Keratinocyte (primary cell): ENCODE results near the gene ADPGK. TPM values are rescaled to one million over a fixed set of nuclear protein-coding genes. Genes with fewer than 3 reads are reported as not detected.

Source experiments
- DNase-seq: peaks from one replicate; pipeline ENCODE4 v3.0.0-alpha.2; 2011; ENCODE audit warnings: low read depth, missing footprints, low spot score
- FAIRE-seq: peaks from 2 replicates; lab custom pipeline; 2011; peaks lifted over from hg19 to GRCh38; lab: Jason Lieb, UNC
- H2AFZ ChIP-seq: 2 replicates; pipeline ENCODE4 v1.6.0; 2012; ENCODE audit warnings: low read length, control low read depth, inconsistent platforms; ENCODE audit not compliant: control insufficient read depth
- H3K27ac ChIP-seq: 2 replicates; pipeline ENCODE4 v1.5.1; 2011; ENCODE audit warnings: low read length; ENCODE audit not compliant: control insufficient read depth, insufficient read depth
- H3K27me3 ChIP-seq: 3 replicates; pipeline ENCODE4 v1.6.0; 2011; ENCODE audit warnings: low read length; ENCODE audit not compliant: control insufficient read depth, insufficient read depth; ENCODE audit errors: extremely low read depth
- H3K36me3 ChIP-seq, 2 experiments: 2 replicates in 1 of 2; 3 replicates in 1 of 2; pipeline ENCODE4 v1.5.1; 2011; ENCODE audit warnings: low read length in 2 of 2, mild to moderate bottlenecking in 1 of 2; ENCODE audit not compliant: control insufficient read depth in 2 of 2, insufficient read depth in 2 of 2; ENCODE audit errors: extremely low read depth in 1 of 2
- H3K4me1 ChIP-seq: 3 replicates; pipeline ENCODE4 v1.5.1; 2011; ENCODE audit warnings: low read length; ENCODE audit not compliant: control insufficient read depth, insufficient read depth; ENCODE audit errors: extremely low read depth
- H3K4me2 ChIP-seq: 3 replicates; pipeline ENCODE4 v1.6.0; 2011; ENCODE audit warnings: low read depth, low read length; ENCODE audit not compliant: control insufficient read depth, insufficient read depth; ENCODE audit errors: extremely low read depth
- H3K4me3 ChIP-seq, 3 experiments: fragments of 200-600 bp in 1 of 3; sonication (generic) in 1 of 3; 2 replicates in 2 of 3; 3 replicates in 1 of 3; pipeline ENCODE4 v1.5.1; 2011 to 2016; ENCODE audit warnings: low read length in 3 of 3, mild to moderate bottlenecking in 3 of 3, control low read depth in 2 of 3, inconsistent platforms in 1 of 3, low read depth in 1 of 3, mixed read lengths in 1 of 3, mixed run types in 1 of 3, moderate library complexity in 1 of 3; ENCODE audit not compliant: control insufficient read depth in 2 of 3, insufficient read depth in 2 of 3; ENCODE audit errors: extremely low read depth in 1 of 3
- H3K79me2 ChIP-seq: 2 replicates; pipeline ENCODE4 v1.6.0; 2012; ENCODE audit warnings: low read length; ENCODE audit not compliant: control insufficient read depth, insufficient read depth
- H3K9ac ChIP-seq: 3 replicates; pipeline ENCODE4 v1.6.0; 2011; ENCODE audit warnings: low read length; ENCODE audit not compliant: control insufficient read depth, insufficient read depth; ENCODE audit errors: extremely low read depth
- H3K9me1 ChIP-seq: 3 replicates; pipeline ENCODE4 v1.6.0; 2011; ENCODE audit warnings: low read length; ENCODE audit not compliant: control insufficient read depth, insufficient read depth; ENCODE audit errors: extremely low read depth
- H3K9me3 ChIP-seq: 2 replicates; pipeline ENCODE4 v1.5.1; 2012; ENCODE audit warnings: low read depth, low read length; ENCODE audit not compliant: control insufficient read depth
- H4K20me1 ChIP-seq: 3 replicates; pipeline ENCODE4 v1.6.0; 2011; ENCODE audit warnings: low read length; ENCODE audit not compliant: control insufficient read depth, insufficient read depth; ENCODE audit errors: extremely low read depth
- CTCF ChIP-seq, 3 experiments: IDR thresholded peaks in 1 of 3; conservative IDR thresholded peaks in 1 of 3; optimal IDR thresholded peaks in 1 of 3; 2 replicates in 2 of 3; 3 replicates in 1 of 3; pipeline versions ENCODE3 to v1.5.1; 2011; ENCODE audit warnings: low read length in 3 of 3, mild to moderate bottlenecking in 3 of 3, moderate library complexity in 2 of 3, control low read depth in 1 of 3, inconsistent platforms in 1 of 3; ENCODE audit not compliant: insufficient read depth in 2 of 3; ENCODE audit errors: extremely low read depth in 1 of 3
- EZH2 ChIP-seq: IDR thresholded peaks from one replicate; pipeline ENCODE4 v1.6.1; 2012; ENCODE audit warnings: inconsistent platforms, mild to moderate bottlenecking, low read length, moderate library complexity
- dilution Hi-C: fragments of 300-500 bp; cut with MboI; formaldehyde crosslinking; loops from one replicate; pipeline ENCODE4 v1.7.0; 2020; ENCODE audit warnings: low sequenced_read_pairs; ENCODE audit not compliant: extremely low pct_ligation_motif_present
- polyA plus RNA-seq, 5 experiments: library from polyadenylated mRNA; depleted of rRNA in 3 of 5; stranded (reverse) in 3 of 5; stranded (forward) in 1 of 5; unstranded in 1 of 5; fragments of >200 nt; gene quantifications; 1 replicate in 1 of 5; 2 replicates in 3 of 5; 3 replicates in 1 of 5; pipeline versions ENCODE4 v1.2.1 to v1.2.3, GENCODE V29; 2011 to 2012; ENCODE audit warnings: missing spikeins in 2 of 5, low read depth in 1 of 5, low replicate concordance in 1 of 5

The ADPGK gene
- polyA plus RNA-seq, 1 donor (not counting 4 experiments of a cell fraction or from before 2014, with no cell fraction given) = 62.3 TPM

GRCh38 chr15:72766780-72767179, 16.8 kb downstream of the ADPGK start:
- no peaks in the 10 kb centered on the region for H3K4me1 ChIP-seq
- peaks cover 2% of the 10 kb centered on the region for H3K79me2 ChIP-seq
- H3K9me3 ChIP-seq = peaks cover 1% of the 10 kb centered on the region
- no peak overlapping the region for H3K4me3 ChIP-seq
- H3K9ac ChIP-seq = no peak overlapping the region
- dilution Hi-C loops = no loop called here
- no peak overlapping the region for H3K4me2 ChIP-seq
- no peaks in the 10 kb centered on the region for H4K20me1 ChIP-seq
- H3K9me1 ChIP-seq = no peaks in the 10 kb centered on the region
- TF ChIP-seq CTCF (optimal IDR thresholded peaks at IDR 0.05 in 1 of 3, IDR thresholded peaks at IDR 0.05 in 1 of 3, conservative IDR thresholded peaks at IDR 0.05 in 1 of 3; ENCODE audit: extremely low read depth in 1 of 3, insufficient read depth in 2 of 3, low read length in 3 of 3) = no peak
- TF ChIP-seq EZH2 = no peak
- H3K36me3 ChIP-seq = peaks cover 10 to 15% of the 10 kb centered on the region in 2 experiments
- H3K27ac ChIP-seq = no peak overlapping the region
- FAIRE-seq = no peak
- H3K27me3 ChIP-seq = no peaks in the 10 kb centered on the region
- no peak for DNase-seq
- no peak overlapping the region for H2AFZ ChIP-seq

GRCh38 chr15:72766025-72766424, 17.5 kb downstream of the ADPGK start:
- Histone ChIP-seq H3K4me3 (no peak overlapping the region), H3K36me3 (peaks cover 10 to 15% of the 10 kb centered on the region in 2 experiments), H3K27me3 (no peaks in the 10 kb centered on the region), H3K4me1 (no peaks in the 10 kb centered on the region), H3K9me1 (no peaks in the 10 kb centered on the region), H3K4me2 (no peak overlapping the region), H3K79me2 (peaks cover 2% of the 10 kb centered on the region), H4K20me1 (no peaks in the 10 kb centered on the region), H2AFZ (no peak overlapping the region), H3K9ac (no peak overlapping the region), H3K27ac (no peak overlapping the region), H3K9me3 (peaks cover 1% of the 10 kb centered on the region)
- DNase-seq (no peak), FAIRE-seq (no peak)
- dilution Hi-C loops = no loop called here
- no peak for TF ChIP-seq CTCF (optimal IDR thresholded peaks at IDR 0.05 in 1 of 3, IDR thresholded peaks at IDR 0.05 in 1 of 3, conservative IDR thresholded peaks at IDR 0.05 in 1 of 3; ENCODE audit: extremely low read depth in 1 of 3, insufficient read depth in 2 of 3, low read length in 3 of 3)
- TF ChIP-seq EZH2 = no peak
